GM19035 (cell line): ENCODE data around the gene SESN2.

Experiments
- ATAC-seq: cut with Tn5 transposase; IDR thresholded peaks from one replicate; pipeline ENCODE4 v1.9.1; 2021; ENCODE audit not compliant: unreplicated experiment

The SESN2 gene, protein sequence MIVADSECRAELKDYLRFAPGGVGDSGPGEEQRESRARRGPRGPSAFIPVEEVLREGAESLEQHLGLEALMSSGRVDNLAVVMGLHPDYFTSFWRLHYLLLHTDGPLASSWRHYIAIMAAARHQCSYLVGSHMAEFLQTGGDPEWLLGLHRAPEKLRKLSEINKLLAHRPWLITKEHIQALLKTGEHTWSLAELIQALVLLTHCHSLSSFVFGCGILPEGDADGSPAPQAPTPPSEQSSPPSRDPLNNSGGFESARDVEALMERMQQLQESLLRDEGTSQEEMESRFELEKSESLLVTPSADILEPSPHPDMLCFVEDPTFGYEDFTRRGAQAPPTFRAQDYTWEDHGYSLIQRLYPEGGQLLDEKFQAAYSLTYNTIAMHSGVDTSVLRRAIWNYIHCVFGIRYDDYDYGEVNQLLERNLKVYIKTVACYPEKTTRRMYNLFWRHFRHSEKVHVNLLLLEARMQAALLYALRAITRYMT

DNA sequence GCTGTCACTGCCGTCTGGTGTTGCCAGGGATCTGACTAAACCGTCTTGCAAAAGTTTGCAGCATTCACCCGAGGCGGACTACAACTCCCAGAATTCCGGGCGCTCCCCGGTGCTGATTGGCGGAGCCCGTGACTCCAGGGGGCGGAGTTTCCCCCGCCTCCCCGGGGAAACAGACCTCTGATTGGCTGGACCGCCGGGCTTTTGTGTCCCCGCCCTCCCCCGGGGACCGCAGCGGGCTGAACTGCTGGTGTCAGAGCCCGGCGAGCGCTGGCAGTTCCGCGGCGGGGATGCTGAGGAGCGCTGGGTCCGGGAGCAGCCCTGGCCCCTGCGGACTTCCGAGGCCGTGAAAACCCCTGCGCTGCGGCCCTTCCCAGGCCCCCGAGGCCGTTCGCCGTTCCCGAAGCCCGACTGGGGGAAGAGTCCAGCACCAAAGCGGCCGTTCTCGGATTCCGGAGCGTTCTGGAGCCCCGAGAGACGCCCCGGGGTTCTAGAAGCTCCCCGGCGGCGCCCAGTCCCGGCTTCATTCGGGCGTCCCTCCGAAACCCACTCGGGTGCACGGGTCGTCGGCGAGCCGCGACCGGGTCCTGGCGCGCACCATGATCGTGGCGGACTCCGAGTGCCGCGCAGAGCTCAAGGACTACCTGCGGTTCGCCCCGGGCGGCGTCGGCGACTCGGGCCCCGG lies at the start of gene SESN2:
Gene SESN2 (plus strand): TSS at position 267 of the 682 bp plus-strand sequence. CDS start 330 bp downstream, at position 597.
- peak; percentile 93 for ATAC-seq

DNA sequence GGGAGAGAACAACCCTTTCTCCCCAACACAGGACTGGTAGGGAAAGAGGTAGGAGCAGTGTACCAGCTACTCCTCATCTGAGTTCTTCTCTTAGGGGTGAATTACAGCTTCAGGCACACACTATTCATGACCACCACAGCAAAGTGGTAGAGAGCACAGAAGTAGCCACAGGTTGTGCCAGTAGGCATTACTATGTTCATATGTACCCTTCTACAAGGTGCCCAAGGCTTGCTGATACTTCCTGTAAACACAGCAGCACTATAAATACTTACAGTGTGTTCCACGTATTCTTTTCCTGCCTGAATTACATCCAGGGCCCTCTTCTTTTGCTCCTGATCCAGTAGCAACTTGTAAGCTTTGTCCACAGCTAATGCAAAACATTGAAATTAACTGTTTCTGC lies 49.6 kb upstream of the SESN2 start:
- no peak for ATAC-seq

DNA sequence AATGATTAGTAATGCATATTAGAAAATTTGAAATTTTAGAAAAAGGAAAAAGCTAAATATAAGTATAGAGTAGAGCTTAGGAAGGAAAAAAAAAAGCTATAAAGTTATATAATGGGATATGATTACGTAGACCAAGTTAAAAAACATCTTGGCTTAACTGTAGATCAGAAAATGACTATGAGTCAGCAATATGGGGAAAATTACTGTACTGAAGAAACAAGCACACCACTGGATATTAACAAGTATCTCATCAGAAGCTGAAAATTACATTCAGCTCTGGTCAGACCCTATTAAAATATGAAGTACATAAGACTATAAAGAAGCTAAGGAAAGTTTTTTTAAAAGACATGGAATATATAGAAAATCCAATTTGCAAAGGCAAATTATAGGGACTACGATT lies 46.0 kb upstream of the SESN2 start:
- ATAC-seq, result no peak

DNA sequence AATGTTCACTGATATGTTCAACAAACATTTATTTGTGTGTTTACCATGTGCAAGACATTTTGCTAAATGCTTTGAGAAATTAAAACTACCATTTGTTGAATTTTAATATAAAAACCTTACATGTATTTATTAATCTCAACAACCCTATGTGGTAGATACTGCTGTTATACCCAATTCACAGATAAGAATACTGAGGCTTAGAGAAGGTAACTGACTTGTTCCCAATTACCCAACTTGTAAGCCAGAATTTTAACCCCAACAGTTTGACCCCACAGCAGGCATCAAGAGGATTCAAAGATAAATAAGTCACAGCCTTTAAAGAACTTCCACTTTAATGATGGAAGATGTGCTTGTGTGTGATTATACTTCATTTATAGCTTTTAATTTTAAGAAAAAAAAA lies 30.2 kb upstream of the SESN2 start:
- no peak for ATAC-seq

DNA sequence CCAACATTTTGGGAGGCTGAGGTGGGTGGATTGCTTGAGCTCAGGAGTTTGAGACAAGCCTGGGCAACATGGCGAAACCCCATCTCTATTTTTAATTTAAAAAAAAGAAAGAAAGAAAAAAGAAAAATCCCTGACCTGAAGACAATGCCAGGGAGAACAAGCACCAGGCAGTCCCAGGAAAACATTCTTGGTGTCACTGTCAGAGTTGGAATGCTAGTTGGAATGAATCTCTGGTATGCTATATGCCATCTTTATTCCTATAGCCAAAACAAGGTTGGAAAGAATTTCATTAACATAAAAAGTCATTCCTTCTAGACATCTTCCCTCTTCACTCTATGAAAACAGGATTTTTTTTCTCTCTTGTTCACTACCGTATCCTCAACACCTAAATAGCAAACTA lies 29.3 kb upstream of the SESN2 start:
- ATAC-seq, result no peak

DNA sequence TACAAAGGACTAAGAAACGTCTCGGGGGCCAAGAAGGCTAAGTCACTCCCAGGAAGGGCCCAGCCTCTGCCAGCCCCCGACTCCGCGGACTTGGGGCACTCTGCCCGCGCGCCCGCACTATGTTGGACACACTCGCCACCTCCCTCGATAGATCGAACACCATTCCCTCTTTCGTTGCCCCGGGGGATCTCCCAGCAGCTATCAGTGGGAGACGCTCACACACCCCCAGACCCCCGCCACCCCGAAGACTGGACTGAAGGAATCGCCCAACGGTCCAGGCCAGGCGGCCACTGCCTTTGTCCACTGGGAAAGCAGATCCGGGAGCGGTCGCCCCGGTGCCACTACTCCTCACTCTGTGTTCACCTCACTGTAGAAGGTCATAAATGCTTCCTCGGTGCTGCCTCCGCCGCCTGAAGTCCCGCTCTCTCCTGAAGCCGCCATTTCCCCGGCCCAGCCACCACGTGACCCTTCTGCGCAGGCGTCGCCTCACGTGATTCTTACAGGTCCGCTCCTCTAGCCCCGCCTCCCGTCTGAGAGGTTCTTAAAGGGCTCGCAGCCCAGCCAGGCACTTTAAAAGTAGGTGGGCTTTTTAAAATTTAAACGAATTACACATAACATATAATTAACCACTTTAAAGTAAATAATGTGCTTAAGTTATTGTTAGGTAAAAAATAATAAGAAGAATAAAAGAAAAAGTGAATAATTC lies 26.6 kb upstream of the SESN2 start, which contains the start of gene DNAJC8:
Gene DNAJC8 (minus strand): TSS at position 472 of the 706 bp plus-strand sequence. CDS start 31 bp downstream, at position 441.
- ATAC-seq, result peak; percentile 57

DNA sequence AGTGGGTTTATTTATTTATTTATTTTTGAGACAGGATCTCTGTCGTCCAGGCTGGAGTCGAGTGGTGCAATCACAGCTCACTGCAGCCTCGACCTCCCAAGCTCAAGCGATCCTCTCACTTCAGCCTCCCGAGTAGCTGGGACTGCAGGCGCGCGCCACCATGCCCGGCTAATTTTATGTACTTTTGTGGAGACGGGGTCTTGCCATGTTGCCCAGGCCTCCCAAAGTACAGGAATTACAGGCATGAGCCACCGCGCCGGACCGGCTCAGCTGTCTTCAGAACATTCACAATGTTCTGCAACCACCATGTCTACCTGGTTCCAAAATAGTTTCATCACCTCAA lies 26.1 kb upstream of the SESN2 start:
- ATAC-seq, result no peak

DNA sequence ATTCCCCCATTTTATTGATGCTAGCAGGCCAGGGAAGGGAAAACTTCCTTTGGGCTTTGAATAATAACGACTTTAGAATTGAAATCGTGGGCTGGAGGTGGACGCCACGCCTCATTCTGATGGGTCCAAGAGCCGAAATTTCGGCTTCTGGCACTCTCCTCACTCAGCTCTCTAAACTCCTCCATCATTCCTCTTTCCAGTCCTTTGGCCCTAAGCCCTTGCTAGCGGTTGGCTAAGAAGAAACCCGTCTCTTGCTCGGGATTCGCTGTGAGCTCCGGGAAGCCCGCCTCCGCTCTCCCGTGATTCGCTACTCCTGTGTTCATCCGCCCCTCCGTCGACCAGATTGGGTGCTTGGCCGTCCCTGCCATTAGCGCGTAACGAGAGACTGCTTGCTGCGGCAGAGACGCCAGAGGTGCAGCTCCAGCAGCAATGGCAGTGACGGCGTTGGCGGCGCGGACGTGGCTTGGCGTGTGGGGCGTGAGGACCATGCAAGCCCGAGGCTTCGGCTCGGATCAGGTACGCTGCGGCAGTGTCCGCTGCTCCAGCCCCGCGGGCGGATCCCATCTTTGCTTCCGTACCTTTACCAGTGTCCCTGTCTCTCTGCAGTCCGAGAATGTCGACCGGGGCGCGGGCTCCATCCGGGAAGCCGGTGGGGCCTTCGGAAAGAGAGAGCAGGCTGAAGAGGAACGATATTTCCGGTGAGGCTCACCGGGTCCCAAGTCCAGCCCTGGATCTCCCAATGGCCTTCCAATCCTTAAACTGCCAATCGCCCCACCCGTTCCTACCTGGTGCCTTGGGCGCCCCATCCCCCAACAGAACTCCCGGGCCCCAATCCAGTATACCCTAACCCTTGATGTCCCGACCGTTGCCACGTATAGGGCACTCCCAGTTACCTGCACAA lies 23.3 kb upstream of the SESN2 start, which contains the start of gene ATP5IF1:
Gene ATP5IF1 (plus strand): TSS at position 370 of the 901 bp plus-strand sequence. CDS start 60 bp downstream, at position 430.
- peak; percentile 81 for ATAC-seq

DNA sequence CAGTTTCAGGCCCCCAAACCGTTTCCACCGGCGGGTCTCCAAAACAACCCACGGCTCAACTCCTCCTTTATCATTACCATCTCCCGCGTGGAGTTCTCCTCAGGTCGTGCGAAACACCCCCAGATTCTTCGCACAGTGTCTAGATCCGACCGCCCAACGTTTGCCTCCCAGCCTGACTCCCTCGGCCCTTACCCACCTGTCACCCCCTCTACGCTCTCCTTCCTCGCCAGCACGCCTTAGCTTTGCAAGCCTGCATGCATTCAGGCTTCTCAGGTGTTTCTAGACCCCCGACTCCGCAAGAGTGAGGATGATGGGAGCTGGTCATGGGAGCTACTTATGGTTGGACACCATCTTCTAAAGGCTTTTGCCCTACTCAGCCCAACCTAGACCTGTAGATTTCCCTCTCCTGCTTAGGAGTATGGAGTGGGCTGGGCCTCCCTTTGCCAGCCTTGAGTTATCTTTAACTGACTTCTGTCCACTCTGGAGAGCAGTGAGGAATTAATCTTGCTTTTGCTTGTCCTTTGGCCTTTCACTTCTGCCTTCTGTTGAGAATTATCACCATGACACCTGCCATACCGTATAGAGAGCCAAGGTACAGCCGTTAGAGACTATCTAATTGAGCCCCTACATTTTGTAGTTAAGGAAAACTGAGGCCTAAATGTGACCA lies 22.5 kb upstream of the SESN2 start:
- no peak for ATAC-seq

DNA sequence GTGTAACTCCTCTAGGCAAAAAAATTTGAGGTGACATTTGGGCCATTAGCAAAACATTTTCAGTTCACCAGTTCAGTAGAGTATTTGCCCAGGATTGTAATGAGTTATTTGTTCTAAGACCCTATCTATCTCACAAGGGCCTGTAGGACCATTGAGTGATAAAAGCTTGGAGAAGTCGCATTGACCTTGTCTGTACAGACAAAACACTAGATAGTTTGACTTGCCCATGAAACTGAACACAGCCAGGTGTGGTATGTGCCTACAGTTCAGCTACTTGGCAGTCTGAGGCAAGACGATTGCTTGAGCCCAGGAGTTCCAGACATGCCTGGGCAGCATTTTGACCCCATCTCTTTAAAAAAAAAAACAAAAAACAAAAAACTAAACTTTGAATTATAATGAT lies 20.3 kb upstream of the SESN2 start:
- no peak for ATAC-seq

DNA sequence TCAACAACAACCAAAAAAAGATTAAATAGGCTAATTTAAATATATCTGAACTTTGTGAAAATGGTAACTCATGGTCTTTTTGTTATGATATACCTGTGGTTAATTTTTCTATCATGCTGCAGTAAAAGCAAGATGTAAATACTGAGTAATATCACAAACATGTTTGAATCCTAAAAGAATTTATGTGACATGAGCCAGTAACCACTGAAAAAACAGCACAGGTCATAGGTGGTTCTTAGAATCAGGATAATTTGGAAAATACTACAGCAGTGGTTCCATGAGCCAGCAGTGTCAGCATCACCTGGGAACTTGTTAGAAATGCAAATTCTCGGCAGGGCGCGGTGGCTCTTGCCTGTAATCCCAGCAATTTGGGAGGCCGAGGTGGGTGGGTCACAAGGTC lies 19.3 kb upstream of the SESN2 start:
- ATAC-seq, result no peak

DNA sequence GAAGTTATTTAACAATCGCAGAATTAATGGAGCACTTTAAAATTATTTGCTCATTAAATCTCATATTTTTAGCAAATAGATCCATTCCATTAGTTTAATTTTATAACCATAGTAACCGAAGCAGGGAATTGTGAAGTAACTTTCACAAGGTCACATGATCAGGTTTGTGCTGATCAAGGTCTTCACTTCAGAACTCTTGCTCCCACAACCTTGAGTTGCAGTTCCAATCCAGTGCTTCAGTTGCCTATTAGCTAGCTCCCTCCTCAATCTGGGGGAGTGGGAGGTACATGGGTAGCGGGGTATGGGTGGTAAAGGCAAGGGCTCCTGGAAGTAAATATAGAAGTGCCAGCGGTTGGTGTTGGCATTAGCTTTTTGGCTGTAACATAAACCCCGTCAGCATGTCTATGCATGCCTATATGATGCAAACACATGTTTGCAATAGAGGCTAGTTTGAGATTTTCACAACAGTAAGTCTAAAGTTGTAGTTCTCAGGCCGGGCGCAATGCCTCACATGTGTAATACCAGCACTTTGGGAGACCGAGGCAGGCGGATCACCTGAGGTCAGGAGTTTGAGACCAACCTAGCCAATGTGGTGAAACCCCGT lies 17.6 kb upstream of the SESN2 start:
- no peak for ATAC-seq

DNA sequence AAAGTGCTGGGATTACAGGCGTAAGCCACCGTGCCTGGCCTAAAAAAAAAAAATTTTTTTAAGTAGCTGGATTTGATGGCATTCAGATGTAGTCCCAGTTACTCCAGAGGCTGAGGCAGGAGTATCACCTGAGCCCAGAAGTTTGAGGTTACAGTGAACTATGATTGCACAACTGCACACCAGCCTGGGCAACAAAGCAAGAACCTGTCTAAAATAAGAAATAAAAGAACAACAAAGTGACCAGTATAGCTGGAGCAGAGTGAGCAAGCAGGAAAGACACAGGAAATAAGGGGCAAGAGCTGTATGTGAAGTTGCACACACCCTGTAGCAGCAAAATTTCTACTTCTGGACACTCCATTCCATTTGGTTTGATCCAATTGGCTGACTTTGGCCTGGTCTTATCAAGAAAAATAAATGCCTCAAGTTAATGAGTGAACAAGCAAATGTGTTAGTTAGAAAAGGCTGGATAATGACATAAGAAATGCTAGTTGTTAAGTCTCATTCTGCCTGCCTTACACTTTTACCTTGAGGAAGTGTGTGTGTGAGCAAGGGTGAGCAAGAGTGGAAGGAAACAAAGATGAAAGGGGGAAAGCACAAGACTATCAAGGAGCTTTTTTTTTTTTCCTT lies 15.5 kb upstream of the SESN2 start:
- no peak for ATAC-seq

DNA sequence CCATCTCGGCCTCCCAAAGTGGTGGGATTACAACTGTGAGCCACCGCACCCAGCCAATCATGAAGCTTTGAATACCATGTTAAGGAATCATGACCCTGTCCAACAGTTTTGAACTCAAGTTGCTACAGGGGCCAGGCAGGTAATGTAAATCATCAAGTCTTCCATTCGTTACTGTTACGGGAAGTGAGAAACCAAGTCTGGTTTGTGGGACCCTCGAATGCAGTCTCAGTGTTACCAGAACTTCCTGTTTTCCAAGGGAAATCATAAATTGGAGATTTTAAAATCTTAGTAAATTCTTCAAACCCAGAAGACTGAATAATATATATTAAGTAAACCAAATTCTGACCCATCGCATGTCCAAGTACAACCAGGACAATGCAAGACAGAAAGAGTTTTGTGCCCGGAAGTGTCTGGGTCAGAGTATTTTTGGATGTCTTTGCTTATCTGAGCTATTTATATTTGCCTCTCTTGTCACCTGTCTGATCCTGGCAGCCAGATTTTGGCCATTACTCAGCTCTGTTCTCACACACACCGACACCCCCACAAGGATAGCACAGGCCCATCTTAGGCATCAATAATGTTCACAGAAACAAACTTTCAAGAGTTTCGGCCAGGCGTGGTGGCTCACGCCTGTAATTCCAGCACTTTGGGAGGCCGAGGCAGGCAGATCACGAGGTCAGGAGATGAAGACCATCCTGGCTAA lies 14.6 kb upstream of the SESN2 start:
- ATAC-seq, result no peak

DNA sequence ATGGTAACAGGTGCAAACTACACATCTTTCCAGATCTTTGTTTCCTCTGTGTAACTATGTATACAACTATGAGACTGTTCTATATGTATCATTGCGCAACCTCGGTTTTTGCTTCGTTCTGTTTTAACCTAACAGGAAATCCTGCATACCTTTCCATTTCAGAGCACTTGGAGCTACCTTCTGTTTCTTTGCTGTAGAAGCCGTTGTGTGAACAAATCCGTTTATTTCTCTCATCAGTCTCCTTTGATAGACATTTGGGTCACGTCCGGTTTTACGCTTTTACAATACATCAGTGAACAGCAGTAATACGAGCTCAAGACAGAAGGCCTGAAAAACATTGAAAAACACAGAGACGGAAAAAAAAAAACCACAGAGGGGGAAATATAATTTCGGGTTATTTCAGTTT lies 12.9 kb upstream of the SESN2 start:
- no peak for ATAC-seq

DNA sequence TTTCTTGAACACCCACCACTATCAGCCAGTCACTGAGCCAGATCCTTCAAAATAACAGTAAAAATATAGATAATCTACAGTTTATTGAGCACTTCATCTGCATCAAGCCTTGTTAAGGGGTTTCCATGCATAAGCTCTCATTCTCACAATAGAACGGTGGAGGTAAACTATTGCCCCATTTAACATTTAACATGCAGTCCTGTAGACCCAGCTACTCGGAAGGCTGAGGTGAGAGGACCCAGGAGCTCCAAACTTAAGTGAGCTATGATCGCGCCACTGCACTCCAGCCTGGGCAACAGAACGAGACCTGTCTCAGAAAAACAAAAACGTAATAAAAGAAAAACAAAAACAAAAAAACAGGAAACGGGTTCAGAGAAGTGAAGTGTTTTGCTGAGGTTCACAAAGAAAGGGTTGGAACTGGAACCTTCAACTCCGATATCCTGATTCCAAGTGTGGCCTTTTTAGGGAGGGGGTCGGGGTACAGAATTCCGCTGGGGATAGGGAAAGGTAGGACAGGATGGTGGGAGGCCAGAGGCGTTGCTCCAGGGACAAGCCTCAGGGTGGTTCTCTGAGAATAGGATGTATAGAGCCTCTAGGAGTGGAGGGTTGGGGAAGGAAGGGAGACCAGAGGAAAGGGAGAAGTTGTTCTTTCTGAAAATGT lies 11.6 kb upstream of the SESN2 start:
- ATAC-seq, result no peak

DNA sequence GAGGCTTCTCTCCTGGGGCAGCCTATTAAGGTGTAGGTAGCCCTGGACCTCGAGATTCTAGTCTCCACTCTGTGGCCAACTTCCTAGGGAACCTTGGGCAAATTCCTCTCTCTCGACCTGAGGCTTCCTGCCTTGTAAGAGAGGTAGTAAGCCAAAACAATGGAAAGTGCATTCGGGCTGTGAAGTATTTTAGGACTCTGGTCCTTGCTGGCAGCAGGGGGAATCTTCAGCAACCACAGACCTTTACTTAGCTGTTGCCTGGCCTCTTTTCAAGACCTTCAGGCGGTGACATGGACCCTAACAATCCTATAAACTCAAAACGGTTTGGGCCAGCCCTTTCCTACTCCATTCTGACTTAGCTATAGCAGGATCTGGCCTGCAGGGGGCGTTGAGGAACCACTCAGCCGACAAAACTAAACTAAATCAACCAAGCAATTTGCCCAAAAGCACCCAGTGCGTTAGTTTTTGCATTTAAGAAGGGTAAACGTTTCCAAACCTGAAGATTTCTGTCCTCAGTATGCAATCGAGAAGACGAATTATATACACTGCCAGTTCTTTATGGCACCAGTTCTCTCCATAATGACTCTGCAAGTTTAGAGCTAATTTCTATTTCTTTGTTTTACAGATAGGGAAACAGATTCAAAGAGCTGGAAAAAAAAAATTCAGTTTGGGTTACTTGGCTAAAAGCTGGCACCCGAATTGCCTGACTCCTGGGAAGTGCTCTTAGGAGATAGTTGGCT lies 10.9 kb upstream of the SESN2 start:
- ATAC-seq, result peak; percentile 25
